ENCODE data around the gene STARD3. TPM values are rescaled to one million over a fixed set of nuclear protein-coding genes. Genes with fewer than 3 reads are reported as not detected.

The STARD3 gene
- polyA plus RNA-seq, 1 donor from 2014 or later = 105 TPM

GRCh38 chr17:39677072-39677471 lies 40.1 kb downstream of the STARD3 start:
- Histone ChIP-seq H2AFZ (ENCODE audit: low read depth, low read length) (no peak overlapping the region), H3K9me2 (ENCODE audit: insufficient read depth, low read length) (no peaks in the 10 kb centered on the region), H4K20me1 (ENCODE audit: insufficient read depth) (no peaks in the 10 kb centered on the region), H3K9ac (ENCODE audit: low read length) (no peak overlapping the region), H3F3A (ENCODE audit: insufficient read depth, low read length, poor library complexity, severe bottlenecking) (no peaks in the 10 kb centered on the region), H3K79me2 (replicated peaks; ENCODE audit: insufficient read depth, low read length) (no peaks in the 10 kb centered on the region), H3K4me2 (ENCODE audit: low read length) (no peak overlapping the region), H3K4me3 (ENCODE audit: low read length) (no peak overlapping the region), H3K27me3 (ENCODE audit: insufficient read depth, low read depth, low read length) (no peaks in the 10 kb centered on the region), H3K27ac (ENCODE audit: low read length) (no peak overlapping the region), H3K9me3 (ENCODE audit: low read length) (no peaks in the 10 kb centered on the region), H3K36me3 (ENCODE audit: insufficient read depth, low read length) (no peaks in the 10 kb centered on the region)
- TF ChIP-seq SMC3 (conservative IDR thresholded peaks at IDR 0.05; ENCODE audit: poor library complexity) = no peak
- TF ChIP-seq, protein P1, sequence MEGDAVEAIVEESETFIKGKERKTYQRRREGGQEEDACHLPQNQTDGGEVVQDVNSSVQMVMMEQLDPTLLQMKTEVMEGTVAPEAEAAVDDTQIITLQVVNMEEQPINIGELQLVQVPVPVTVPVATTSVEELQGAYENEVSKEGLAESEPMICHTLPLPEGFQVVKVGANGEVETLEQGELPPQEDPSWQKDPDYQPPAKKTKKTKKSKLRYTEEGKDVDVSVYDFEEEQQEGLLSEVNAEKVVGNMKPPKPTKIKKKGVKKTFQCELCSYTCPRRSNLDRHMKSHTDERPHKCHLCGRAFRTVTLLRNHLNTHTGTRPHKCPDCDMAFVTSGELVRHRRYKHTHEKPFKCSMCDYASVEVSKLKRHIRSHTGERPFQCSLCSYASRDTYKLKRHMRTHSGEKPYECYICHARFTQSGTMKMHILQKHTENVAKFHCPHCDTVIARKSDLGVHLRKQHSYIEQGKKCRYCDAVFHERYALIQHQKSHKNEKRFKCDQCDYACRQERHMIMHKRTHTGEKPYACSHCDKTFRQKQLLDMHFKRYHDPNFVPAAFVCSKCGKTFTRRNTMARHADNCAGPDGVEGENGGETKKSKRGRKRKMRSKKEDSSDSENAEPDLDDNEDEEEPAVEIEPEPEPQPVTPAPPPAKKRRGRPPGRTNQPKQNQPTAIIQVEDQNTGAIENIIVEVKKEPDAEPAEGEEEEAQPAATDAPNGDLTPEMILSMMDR (IDR thresholded peaks at IDR 0.05; ENCODE audit: poor library complexity, severe bottlenecking) = no peak
- no peak for TF ChIP-seq REST (IDR thresholded peaks at IDR 0.05; ENCODE audit: borderline replicate concordance)

- Histone ChIP-seq H3K79me2 (replicated peaks; ENCODE audit: insufficient read depth, low read length) (no peaks in the 10 kb centered on the region), H3K27ac (ENCODE audit: low read length) (no peak overlapping the region), H3K36me3 (ENCODE audit: insufficient read depth, low read length) (no peaks in the 10 kb centered on the region), H3K4me2 (ENCODE audit: low read length) (no peak overlapping the region), H3F3A (ENCODE audit: insufficient read depth, low read length, poor library complexity, severe bottlenecking) (no peaks in the 10 kb centered on the region), H3K9ac (ENCODE audit: low read length) (no peak overlapping the region), H3K9me2 (ENCODE audit: insufficient read depth, low read length) (no peaks in the 10 kb centered on the region), H2AFZ (ENCODE audit: low read depth, low read length) (no peak overlapping the region), H3K27me3 (ENCODE audit: insufficient read depth, low read depth, low read length) (no peaks in the 10 kb centered on the region), H3K4me3 (ENCODE audit: low read length) (no peak overlapping the region), H3K9me3 (ENCODE audit: low read length) (no peaks in the 10 kb centered on the region), H4K20me1 (ENCODE audit: insufficient read depth) (no peaks in the 10 kb centered on the region)
- TF ChIP-seq POLR2AphosphoS5 (IDR thresholded peaks at IDR 0.05) = no peak
- TF ChIP-seq, protein P1 (IDR thresholded peaks at IDR 0.05; ENCODE audit: poor library complexity, severe bottlenecking) = no peak
- TF ChIP-seq EZH2 (IDR thresholded peaks at IDR 0.05; ENCODE audit: borderline replicate concordance, insufficient read depth, low read length, poor library complexity, severe bottlenecking) = no peak
- TF ChIP-seq REST (IDR thresholded peaks at IDR 0.05; ENCODE audit: borderline replicate concordance) = no peak
- no peak for TF ChIP-seq MXI1 (conservative IDR thresholded peaks at IDR 0.05; ENCODE audit: poor library complexity, severe bottlenecking)
- TF ChIP-seq SMC3 (conservative IDR thresholded peaks at IDR 0.05; ENCODE audit: poor library complexity) = no peak
- TF ChIP-seq RAD21 (conservative IDR thresholded peaks at IDR 0.05) = no peak
- TF ChIP-seq EP300 (conservative IDR thresholded peaks at IDR 0.05; ENCODE audit: poor library complexity, severe bottlenecking) = no peak
- TF ChIP-seq TAF1 (IDR thresholded peaks at IDR 0.05; ENCODE audit: low read depth) = no peak
Measured at GRCh38 chr17:39677542-39678339, 40.8 kb downstream of the STARD3 start.

All from neural cell (in vitro differentiated cells).